Measurements from ENCODE around the gene OPN1MW. TPM values are rescaled to one million over a fixed set of nuclear protein-coding genes. Genes with fewer than 3 reads are reported as not detected.

OPN1MW gene
- total and polyA plus RNA-seq, 2 of the 8 experiments (the other 6 are each of a cell fraction or from before 2014, with no cell fraction given) = not detected

GRCh38 chrX:154136627-154137161 lies 45.7 kb upstream of the OPN1MW start:
- Histone ChIP-seq H3K4me2 (ENCODE audit: insufficient read depth in 1 of 2, low read depth in 2 of 2, low read length in 2 of 2) (peak overlapping the region; percentile 57 to 58; a peak in 3 of 4 replicates), H3K9me3 (ENCODE audit: insufficient read depth in 2 of 2, low read depth in 1 of 2, low read length in 1 of 2) (no peaks in the 10 kb centered on the region), H3K4me3 (ENCODE audit: extremely low read depth in 1 of 4, insufficient read depth in 2 of 4, low read depth in 3 of 4, low read length in 4 of 4) (peak overlapping the region in 3 of 4 experiments; percentile 11 to 54 (median 11); a peak in 4 of 8 replicates), H2BK20ac (ENCODE audit: low read length) (no peak overlapping the region), H3K9ac (replicated peaks in 1 of 4; ENCODE audit: extremely low read depth in 1 of 4, low read depth in 3 of 4, low read length in 3 of 4) (no peak overlapping the region), H3K79me2 (ENCODE audit: control insufficient read depth in 1 of 2, insufficient read depth in 2 of 2, low read length in 2 of 2) (no peaks in the 10 kb centered on the region), H2AFZ (ENCODE audit: low read length) (peak overlapping the region; percentile 76; the same call in 1 of the 2 replicates), H4K5ac (ENCODE audit: insufficient read length, low read depth, low read length) (no peak overlapping the region), H3K27ac (ENCODE audit: low read depth, low read length) (no peak overlapping the region), H2AK5ac (ENCODE audit: low read depth, low read length) (no peak overlapping the region), H2BK15ac (ENCODE audit: low read length) (no peak overlapping the region), H4K91ac (replicated peaks; ENCODE audit: insufficient read length, low read length) (no peak overlapping the region), H3K23me2 (ENCODE audit: low read depth, low read length) (no peaks in the 10 kb centered on the region), H2BK120ac (replicated peaks; ENCODE audit: low read depth, low read length) (no peak overlapping the region), H3K23ac (ENCODE audit: insufficient read length) (no peak overlapping the region), H4K8ac (ENCODE audit: extremely low read depth, insufficient read depth, low read length) (no peak overlapping the region), H3K56ac (replicated peaks; ENCODE audit: insufficient read length, low read depth, low read length) (no peak overlapping the region), H3K4me1 (replicated peaks in 1 of 4; ENCODE audit: control insufficient read depth in 3 of 4, insufficient read depth in 4 of 4, low read length in 3 of 4) (no peaks in the 10 kb centered on the region), H3K79me1 (ENCODE audit: low read depth, low read length) (no peaks in the 10 kb centered on the region), H3K36me3 (ENCODE audit: control insufficient read depth in 2 of 4, insufficient read depth in 4 of 4, low read length in 3 of 4) (no peaks in the 10 kb centered on the region), H2BK5ac (ENCODE audit: low read depth, low read length) (no peak overlapping the region), H3K18ac (ENCODE audit: extremely low read depth, low read length) (no peak overlapping the region), H2BK12ac (ENCODE audit: low read depth, low read length) (no peak overlapping the region), H3K4ac (replicated peaks; ENCODE audit: insufficient read length, low read depth, low read length) (no peak overlapping the region), H4K20me1 (replicated peaks in 1 of 2; ENCODE audit: control insufficient read depth in 1 of 2, insufficient read depth in 2 of 2, low read length in 2 of 2) (no peaks in the 10 kb centered on the region), H3K14ac (ENCODE audit: insufficient read length) (no peak overlapping the region), H3K27me3 (replicated peaks in 1 of 4; ENCODE audit: control insufficient read depth in 3 of 4, extremely low read depth in 1 of 4, insufficient read depth in 3 of 4, low read length in 3 of 4) (peaks cover 0 to 1% (median 0%) of the 10 kb centered on the region in 4 experiments; a peak in 1 of 7 replicates)
- peak; percentile 33 to 85 for DNase-seq (ENCODE audit: low read depth in 1 of 2, low spot score in 2 of 2)
- ChIA-PET POLR2A (ENCODE audit: partially characterized antibody) (no interaction called here), CTCF (ENCODE audit: partially characterized antibody) (interaction anchor here (1.4 kb wide), 1 partner anchor 19 kb away, joined by 3 read pairs; no protein-coding TSS in a partner anchor)
- no peak for FAIRE-seq
- 3% methylated on average over 30 of the region's 44 CpGs; no CpG with 5 or more reads in 1 of the 2 experiments for WGBS, 2 experiments (ENCODE audit: extremely low coverage in 1 of 2, insufficient coverage in 1 of 2, insufficient read length in 1 of 2, insufficient replicate concordance in 2 of 2, low coverage in 1 of 2, low lambda C conversion rate in 2 of 2, missing lambda C conversion rate in 1 of 2)
- peak; percentile 51 to 92 (median 63) for TF ChIP-seq CTCF (IDR thresholded peaks at IDR 0.05; ENCODE audit: control extremely low read depth in 1 of 3, insufficient read depth in 1 of 3, low read depth in 1 of 3, low read length in 3 of 3)
- peak; percentile 55 to 74; a peak in 3 of 4 replicates for TF ChIP-seq RAD21 (IDR thresholded peaks at IDR 0.05 in 1 of 2, conservative IDR thresholded peaks at IDR 0.05 in 1 of 2; ENCODE audit: low read depth in 2 of 2, low read length in 2 of 2)
- TF ChIP-seq SIRT6 (IDR thresholded peaks at IDR 0.05; ENCODE audit: low read length) = no peak
- no peak for TF ChIP-seq PHF8 (conservative IDR thresholded peaks at IDR 0.05; ENCODE audit: low read depth, low read length)
- TF ChIP-seq SRF (IDR thresholded peaks at IDR 0.05; ENCODE audit: low read depth, low read length) = no peak
- TF ChIP-seq SIN3A (conservative IDR thresholded peaks at IDR 0.05 in 1 of 2, IDR thresholded peaks at IDR 0.05 in 1 of 2; ENCODE audit: low read depth in 1 of 2, low read length in 2 of 2) = 0 out of 4 replicates have a peak, but pooled peaks of 1 of the 2 experiments have one; percentile 35
- peak; percentile 58; the same call in 1 of the 2 replicates for TF ChIP-seq CREB1 (IDR thresholded peaks at IDR 0.05)
- peak; percentile 58; the same call in 1 of the 2 replicates for TF ChIP-seq MAX (IDR thresholded peaks at IDR 0.05)
- TF ChIP-seq TBP (IDR thresholded peaks at IDR 0.05; ENCODE audit: low read depth, low read length) = peak; percentile 34; the same call in 1 of the 2 replicates
- TF ChIP-seq TCF12 (IDR thresholded peaks at IDR 0.05; ENCODE audit: low read depth, low read length) = no peak

Measured in H1 (cell line).